ENCODE results near the gene ELP4. TPM values are rescaled to one million over a fixed set of nuclear protein-coding genes. Genes with fewer than 3 reads are reported as not detected.

ELP4 gene
- polyA plus RNA-seq, 1 donor, result 26.4 TPM

DNA sequence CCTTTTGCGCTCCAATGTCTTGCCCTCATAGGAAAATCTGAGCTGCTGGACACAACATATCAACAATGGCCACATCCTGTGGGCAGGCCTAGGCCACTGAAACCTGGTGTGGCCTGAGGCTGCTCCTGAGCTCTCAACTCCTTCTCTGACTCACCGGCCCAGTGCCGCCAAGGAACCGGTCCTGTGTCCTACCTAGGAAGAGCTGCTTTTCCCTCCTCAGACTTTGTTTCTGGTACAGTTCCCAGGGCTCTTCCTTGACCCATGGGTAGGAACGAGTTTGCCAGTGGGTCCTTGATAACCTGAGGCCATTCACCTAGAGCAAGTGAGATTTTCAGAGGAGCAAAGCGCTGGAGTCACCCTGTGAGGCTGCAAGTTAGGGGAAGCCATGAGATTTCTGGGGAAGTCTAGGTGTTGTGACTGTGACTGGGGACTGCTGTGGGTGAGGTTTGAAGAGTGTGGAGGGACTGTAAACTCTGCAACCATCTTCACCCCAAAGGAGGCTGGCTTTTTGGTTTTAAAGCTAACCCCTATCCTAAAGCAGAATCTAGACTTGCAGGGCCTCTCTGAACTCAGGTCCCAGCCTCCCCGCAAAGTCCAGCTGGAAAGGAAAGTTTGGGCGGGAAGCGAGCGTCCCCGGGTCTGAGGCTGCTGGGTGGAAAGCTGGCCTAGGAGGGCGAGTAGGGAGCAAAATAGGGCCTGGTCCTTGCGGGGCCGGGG is 313.5 kb downstream of the ELP4 start:
- no peak for DNase-seq

DNA sequence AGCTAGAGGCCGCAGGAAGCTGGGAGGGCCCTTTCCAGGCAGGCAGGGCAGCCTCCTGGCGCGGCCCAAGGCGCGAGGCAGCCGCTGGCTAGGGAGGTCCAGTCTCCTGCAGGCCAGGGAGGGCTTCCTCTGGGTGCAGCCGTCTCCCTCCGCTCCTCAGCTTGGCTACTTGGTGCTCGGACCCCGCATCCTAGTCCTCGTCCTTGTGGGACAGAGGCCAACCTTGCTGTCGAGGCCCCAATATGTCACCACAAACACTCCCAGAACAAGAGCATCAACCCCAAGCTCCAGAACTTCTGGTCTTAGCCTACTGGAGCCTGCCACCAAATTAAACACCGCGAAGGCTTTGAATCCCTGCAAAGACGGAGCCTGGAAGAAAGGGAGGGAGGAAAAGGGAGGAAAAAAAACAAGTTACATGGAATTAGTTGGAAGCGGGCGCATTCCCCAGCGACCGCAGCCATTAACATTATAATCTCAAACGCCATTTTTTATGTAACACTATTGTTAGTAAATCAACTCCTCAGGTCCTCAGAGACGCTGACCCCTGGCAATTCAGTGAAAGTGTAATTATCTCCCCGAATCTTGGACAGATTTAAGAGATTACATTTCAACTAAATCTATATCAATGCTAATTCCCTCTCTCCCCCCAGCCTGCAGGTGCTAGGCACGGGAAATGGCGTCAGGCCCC is 314.2 kb downstream of the ELP4 start:
- no peak for DNase-seq

DNA sequence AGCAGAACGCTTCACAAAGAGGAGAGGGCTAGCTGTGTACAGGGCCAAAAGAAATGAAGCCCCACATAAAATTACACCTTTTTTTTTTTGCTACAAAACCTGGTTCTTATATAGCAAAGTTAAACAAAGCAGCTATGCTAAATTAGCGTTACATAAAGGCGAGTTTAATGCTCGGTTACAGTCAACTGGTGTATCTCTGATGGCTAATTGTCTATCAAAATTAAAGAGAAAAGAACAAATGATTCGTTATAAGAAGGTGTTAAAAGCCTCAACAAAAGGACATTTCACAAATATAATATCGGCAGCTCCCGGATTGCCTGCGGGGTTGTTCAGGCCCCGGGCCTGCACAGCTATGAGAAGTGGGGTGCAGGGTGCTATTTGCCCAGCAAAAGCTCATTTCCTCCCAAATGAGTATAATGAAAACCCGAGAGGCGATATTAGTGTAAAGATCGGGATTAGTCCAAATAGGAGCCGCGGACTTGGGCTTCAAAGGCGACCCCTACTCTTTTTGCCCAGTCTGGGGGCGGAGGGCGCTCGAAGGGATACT is 314.8 kb downstream of the ELP4 start:
- DNase-seq, result no peak

DNA sequence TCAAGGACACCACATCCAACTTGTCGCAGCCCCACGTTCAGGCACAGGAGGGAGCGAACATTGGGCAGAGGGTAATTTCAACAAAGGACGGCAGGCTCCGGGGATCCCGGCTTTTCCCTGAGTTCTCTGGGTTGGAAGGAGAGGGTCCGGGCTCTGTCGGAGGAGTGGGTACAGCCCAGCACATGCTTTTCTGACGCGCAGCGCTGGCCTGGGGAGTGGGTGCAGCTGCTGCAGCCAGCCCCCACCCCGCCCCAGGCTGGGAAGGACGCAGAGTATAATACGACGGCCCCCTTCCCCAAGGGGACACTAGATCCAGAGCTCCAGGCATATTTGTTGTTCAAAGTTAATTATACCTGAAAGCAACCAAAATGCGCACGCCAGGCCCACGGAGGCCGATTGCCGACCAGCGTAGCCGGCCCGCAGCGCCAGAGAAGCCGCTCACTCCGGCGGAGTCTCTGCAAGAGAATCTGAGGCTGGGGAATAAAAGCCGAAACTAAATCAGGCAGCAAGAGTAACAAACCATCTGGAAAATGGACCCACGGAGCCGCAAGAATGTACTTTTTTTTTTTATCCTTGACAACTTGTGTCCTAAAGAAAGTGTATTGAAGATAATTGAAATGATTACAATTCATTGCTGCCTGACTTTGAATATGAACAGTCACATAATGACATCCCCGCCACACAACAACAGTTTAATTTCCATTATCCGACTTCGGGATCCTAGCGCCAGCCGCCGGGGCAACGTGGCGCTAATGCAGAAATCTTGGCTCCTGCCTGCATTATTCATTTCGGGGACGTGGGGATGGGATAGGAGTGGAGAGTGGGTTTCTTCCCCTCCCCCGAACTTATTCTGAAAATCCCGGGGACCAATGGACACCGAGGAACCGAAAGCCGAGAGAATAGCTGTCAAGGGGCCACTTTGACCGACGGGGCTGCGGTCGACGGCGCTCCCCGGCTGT is 315.6 kb downstream of the ELP4 start:
- no peak for DNase-seq

DNA sequence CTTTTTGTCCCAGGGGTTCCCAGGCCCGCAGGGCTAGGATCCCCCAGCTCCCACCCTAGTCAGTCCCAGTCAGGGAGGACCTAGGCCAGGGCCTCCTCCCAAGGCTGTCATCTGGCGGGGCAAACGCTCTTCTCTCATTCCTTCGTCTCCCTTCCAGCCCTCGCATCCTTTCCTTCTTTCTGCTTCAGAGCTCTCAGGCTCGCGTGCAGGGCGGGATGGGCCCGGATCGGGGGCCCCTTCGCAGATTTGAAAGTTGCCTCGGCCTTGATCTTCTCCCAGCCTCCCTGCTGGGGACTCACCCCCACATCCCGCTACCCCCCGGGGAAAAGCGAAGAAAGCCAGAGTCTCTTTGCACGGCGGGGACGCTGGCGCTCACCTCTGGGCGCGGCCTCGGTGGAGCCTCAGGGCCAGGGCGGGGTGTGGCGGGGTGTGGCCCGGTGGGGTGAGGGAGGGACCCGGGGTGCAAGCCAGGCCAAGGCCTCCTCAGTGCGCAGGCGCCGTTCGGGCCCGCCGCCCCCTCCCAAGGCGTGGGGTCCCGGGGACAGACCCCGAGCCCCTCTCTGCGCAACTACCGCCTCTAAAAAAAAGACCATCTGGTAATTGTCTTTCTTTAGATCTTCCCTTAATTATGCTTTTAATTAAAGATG is 316.4 kb downstream of the ELP4 start:
- DNase-seq, result no peak

DNA sequence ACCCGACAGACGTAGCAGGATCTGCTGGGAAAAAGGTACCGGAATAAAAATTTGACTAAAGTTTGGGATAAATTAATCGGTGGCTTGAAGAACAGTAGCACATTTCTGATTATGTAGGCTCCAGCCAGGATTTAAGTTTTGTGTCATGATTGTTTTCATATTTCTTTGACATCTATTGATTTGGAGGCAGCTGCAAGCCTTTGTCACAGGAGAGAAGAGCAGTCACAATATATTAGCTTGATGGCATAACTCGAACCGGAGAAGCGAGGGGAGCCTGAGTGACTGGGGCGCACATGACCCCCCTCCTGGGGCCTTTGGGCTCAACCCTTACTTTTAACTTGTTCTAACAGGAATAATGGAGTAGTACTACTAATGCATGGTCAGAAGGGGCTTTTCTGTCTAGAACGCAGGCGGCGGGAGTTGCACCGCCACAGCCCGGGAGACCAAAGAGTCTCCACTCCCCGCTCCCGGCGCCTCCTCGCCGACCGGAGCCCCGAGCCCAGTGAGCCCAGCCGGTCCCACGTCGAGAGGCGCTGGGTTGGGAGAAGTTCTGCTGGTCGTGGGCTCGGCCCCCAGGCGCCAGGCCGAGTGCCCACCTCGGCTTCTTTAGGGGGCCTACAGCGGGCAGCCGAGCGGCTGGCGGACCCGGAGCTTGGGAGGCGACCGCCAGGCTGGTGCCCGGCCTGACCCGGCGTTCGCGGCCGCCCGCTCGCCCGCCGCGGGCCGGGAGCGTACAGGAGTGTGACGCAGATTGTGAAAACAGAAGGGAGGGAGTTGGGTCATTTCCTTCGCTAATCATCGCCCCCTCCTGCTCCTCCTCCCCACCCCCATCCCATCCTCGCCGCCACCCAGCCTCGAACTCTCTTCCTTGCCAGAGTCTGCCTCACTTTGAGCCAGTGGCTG is 317.2 kb downstream of the ELP4 start:
- DNase-seq, result no peak

DNA sequence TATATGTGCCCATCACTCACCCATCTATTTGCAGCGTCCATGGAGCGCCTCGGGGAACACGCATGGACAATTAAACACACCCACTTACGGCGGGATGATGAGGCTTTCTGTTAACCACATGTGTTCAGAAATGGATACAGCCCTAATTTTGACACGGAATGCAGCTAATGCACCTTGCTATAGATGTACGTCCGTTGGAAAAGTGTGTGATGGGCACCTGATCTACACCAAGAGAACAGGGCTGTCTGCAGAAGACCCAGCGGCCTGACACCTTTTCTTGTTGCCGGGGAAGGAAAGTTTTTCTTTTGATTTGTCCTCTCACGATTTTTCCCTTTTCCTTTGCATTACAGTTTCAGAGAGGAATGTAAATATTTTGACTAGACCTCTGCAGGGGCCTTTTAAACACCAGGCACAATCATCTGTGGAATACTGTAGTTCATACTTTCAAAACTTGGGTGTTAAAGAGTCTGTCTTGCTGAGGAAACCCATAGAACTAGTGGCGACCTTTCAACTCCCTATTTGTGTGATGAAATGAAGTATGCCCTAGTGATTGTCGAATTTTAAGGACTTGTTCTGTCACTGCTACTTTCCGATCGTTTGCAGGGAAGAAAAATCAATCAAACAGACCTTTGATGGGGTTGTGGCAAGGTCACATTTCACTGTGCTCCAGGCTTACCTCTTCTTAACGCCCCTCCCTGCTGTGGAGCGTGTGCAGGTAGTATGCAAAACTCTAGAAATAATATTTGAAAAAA is 318.1 kb downstream of the ELP4 start:
- DNase-seq, result no peak

DNA sequence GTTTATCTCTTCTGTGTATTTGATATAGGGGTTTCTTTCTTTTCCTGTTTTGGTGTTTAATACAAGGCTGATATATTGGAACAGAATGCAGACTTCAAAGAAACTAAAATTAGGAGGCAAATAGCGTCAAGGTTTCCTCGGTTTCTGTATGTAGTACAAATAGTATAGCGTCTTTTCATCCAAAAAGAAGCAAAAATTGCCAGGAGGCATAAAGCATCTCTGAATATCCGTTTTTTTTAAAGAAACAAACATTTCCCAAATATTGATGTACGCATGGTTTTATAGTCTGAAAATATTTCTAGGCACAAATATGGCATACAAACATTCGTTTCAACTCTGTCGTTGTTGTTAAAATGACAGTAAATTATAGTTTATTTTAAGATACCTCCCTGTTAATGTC is 318.6 kb downstream of the ELP4 start:
- DNase-seq, result no peak

DNA sequence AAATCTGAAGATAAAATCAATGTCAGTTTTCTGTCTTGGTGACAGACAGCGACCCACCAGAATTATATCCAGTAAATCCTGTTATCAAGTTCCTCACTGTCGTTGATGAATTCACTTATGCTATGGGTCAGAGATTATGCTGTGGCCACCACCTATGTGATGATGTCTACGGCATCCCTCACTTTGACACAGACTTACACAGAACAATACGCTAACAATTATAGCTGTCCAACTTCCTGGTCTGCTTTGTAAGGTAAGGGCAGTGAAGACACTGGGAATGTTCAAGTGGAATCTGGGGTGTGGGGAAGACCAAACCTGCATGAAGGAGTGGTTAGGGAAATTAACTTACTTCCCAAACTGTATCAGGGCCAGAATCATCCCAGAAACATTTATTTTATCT is 320.8 kb downstream of the ELP4 start:
- DNase-seq, result no peak

DNA sequence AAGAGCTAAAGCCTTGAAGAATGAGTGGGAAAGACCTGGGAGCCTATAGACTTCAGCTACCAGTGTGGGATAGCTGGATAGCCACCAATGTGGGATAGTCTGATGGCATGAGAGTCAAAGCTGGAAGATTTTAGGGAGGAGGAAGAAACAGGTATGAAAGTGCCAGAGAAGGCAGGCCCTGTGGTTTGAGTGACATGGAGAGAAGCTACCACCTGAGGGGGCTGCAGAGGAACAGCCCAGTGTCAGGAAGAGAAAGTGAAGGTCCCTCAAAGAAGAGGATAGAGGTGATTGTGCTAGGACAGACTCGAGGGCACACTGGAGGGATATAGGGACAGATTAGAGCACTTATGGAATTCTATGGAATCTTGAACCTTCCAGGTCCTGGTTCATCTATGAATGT is 324.7 kb downstream of the ELP4 start:
- no peak for DNase-seq

Other genes with a start within 250 kb of the ELP4 start
- gene DCDC1, start 140.0 kb upstream of the ELP4 start, polyA plus RNA-seq (ENCODE audit: insufficient read length), result 6.9 TPM
- gene DNAJC24, start 139.9 kb upstream of the ELP4 start, polyA plus RNA-seq (ENCODE audit: insufficient read length), result 33.9 TPM
- 48.3 TPM for gene IMMP1L, start 145 bp upstream of the ELP4 start, polyA plus RNA-seq (ENCODE audit: insufficient read length)

Measured in left kidney (tissue), 2 donors.